ENCODE measurements around the gene EFCAB8.

GRCh38 chr20:32871627-32872160 is 13.0 kb downstream of the EFCAB8 start:
- TF ChIP-seq, protein P1, sequence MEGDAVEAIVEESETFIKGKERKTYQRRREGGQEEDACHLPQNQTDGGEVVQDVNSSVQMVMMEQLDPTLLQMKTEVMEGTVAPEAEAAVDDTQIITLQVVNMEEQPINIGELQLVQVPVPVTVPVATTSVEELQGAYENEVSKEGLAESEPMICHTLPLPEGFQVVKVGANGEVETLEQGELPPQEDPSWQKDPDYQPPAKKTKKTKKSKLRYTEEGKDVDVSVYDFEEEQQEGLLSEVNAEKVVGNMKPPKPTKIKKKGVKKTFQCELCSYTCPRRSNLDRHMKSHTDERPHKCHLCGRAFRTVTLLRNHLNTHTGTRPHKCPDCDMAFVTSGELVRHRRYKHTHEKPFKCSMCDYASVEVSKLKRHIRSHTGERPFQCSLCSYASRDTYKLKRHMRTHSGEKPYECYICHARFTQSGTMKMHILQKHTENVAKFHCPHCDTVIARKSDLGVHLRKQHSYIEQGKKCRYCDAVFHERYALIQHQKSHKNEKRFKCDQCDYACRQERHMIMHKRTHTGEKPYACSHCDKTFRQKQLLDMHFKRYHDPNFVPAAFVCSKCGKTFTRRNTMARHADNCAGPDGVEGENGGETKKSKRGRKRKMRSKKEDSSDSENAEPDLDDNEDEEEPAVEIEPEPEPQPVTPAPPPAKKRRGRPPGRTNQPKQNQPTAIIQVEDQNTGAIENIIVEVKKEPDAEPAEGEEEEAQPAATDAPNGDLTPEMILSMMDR (IDR thresholded peaks at IDR 0.05 in 4 of 5, conservative IDR thresholded peaks at IDR 0.05 in 1 of 5) = no peak
- no peak for TF ChIP-seq POLR2A (IDR thresholded peaks at IDR 0.05)

Measured in gastrocnemius medialis (tissue), 4 donors.